ENCODE results near the gene ULK3.

The ULK3 gene

DNA sequence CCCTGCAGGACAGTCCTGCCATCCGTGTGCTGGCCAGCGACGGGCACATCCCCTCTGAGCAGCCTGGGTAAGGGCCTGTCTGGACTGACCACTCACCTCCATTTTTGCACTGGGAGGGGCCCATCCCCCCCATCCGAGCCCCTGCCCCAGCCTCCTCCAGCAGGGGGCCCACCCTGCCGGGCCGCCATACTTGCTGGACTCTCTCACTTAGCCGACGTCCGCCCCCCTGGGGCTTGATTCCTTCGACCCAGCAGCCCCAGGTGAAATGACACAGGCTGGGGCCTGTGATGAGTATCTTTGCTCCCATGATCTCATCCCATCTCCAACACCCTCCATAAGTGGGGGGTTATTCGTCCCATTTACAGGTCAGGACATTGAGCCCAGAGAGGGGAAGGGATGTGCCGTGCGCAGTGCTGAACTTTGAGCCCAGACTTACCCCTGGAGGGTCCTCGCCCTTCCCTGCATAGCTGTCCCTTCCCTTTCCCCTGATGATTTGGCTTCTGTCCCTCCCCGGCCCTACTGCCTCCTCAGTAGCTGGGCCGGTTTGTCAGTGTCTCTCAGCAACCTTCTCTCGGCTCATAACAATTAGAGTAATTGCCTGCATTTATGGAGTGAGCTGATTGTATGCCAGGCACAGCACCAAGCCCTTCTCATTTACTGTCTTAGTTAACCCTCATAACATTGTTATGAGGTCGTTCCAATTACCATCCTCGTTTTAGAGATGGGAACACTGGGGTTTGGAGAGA lies 26.2 kb downstream of the ULK3 start:
- Histone ChIP-seq H3K27ac (no peak overlapping the region), H2AFZ (ENCODE audit: low read depth) (no peak overlapping the region), H3K79me2 (ENCODE audit: insufficient read depth, low read depth) (no peaks in the 10 kb centered on the region), H3K9ac (no peak overlapping the region), H3K4me3 (IDR thresholded peaks at IDR 0.05; ENCODE audit: insufficient read depth, low read depth, low read length) (no peak overlapping the region), H3K27me3 (ENCODE audit: insufficient read depth, low read depth) (peaks cover 47% of the 10 kb centered on the region), H3K4me1 (ENCODE audit: low read depth, poor library complexity, severe bottlenecking) (no peaks in the 10 kb centered on the region), H3K4me2 (no peak overlapping the region), H3K36me3 (ENCODE audit: insufficient read depth) (no peaks in the 10 kb centered on the region), H4K20me1 (ENCODE audit: insufficient read depth) (no peaks in the 10 kb centered on the region)
- TF ChIP-seq, protein P1, sequence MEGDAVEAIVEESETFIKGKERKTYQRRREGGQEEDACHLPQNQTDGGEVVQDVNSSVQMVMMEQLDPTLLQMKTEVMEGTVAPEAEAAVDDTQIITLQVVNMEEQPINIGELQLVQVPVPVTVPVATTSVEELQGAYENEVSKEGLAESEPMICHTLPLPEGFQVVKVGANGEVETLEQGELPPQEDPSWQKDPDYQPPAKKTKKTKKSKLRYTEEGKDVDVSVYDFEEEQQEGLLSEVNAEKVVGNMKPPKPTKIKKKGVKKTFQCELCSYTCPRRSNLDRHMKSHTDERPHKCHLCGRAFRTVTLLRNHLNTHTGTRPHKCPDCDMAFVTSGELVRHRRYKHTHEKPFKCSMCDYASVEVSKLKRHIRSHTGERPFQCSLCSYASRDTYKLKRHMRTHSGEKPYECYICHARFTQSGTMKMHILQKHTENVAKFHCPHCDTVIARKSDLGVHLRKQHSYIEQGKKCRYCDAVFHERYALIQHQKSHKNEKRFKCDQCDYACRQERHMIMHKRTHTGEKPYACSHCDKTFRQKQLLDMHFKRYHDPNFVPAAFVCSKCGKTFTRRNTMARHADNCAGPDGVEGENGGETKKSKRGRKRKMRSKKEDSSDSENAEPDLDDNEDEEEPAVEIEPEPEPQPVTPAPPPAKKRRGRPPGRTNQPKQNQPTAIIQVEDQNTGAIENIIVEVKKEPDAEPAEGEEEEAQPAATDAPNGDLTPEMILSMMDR (conservative IDR thresholded peaks at IDR 0.05; ENCODE audit: low read depth, low read length) = no peak

DNA sequence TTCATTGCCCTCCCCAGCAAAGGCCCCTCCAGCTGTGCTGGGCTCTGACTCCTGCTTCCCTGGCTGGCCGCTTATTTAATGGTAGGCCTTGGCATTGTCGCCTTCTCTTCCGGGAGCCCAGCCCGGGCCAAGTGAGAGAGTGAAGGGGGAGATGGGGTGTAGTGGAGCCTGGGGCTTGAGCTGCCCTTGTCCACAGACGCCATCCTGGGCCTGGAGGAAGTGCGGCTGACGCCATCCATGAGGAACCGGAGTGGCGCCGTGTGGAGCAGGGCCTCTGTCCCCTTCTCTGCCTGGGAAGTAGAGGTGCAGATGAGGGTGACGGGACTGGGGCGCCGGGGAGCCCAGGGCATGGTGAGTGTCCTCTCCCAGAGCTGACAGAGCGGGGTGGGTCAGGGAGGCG lies 27.0 kb downstream of the ULK3 start:
- Histone ChIP-seq H3K27me3 (ENCODE audit: insufficient read depth, low read depth) (peaks cover 49% of the 10 kb centered on the region), H4K20me1 (ENCODE audit: insufficient read depth) (no peaks in the 10 kb centered on the region), H3K4me3 (IDR thresholded peaks at IDR 0.05; ENCODE audit: insufficient read depth, low read depth, low read length) (no peak overlapping the region), H2AFZ (ENCODE audit: low read depth) (no peak overlapping the region), H3K79me2 (ENCODE audit: insufficient read depth, low read depth) (no peaks in the 10 kb centered on the region), H3K36me3 (ENCODE audit: insufficient read depth) (no peaks in the 10 kb centered on the region), H3K9ac (no peak overlapping the region), H3K27ac (no peak overlapping the region), H3K4me1 (ENCODE audit: low read depth, poor library complexity, severe bottlenecking) (no peaks in the 10 kb centered on the region), H3K4me2 (no peak overlapping the region)
- TF ChIP-seq, protein P1 (conservative IDR thresholded peaks at IDR 0.05; ENCODE audit: low read depth, low read length) = no peak

DNA sequence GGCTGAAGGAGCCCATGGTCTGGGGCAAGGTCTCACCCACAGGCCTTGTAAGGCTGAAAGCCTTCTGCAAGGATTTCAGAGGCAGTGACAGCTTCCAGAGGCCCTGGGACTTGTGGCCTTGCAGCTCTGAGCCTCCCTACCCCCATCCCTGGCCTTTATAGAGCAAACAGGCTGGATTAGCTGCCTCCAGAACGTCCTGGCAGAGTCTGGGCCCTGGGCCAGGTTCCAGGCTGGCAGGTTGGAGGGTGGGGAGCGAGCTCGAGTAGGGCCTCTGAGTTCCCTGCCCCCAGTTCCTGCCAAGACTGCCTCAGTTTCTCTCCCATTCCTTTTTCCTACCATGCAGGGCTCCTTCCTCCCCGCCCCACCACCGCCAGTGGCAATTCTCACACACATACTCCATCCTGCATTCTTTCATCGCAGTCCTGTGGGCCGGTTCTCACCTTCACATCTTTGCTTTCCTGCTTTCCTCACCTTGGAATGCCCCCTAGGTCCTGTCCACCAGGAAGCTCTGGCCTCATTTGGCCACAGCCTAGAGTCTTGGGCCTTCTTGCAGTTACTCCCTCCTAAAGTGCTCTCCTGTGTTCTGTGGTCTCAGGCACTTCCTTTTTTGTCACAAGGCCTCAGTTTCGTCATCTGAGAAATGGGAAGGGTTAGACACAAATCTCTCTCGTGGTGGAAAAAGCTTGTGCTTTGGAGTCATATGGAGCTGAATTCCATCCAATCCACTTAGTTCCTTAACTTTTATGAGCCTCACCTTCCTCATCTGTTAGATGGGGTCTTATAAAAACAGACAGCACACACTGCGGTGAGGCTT lies 27.6 kb downstream of the ULK3 start:
- Histone ChIP-seq H4K20me1 (ENCODE audit: insufficient read depth) (no peaks in the 10 kb centered on the region), H2AFZ (ENCODE audit: low read depth) (no peak overlapping the region), H3K27ac (no peak overlapping the region), H3K4me1 (ENCODE audit: low read depth, poor library complexity, severe bottlenecking) (no peaks in the 10 kb centered on the region), H3K4me3 (IDR thresholded peaks at IDR 0.05; ENCODE audit: insufficient read depth, low read depth, low read length) (no peak overlapping the region), H3K9ac (no peak overlapping the region), H3K36me3 (ENCODE audit: insufficient read depth) (no peaks in the 10 kb centered on the region), H3K27me3 (ENCODE audit: insufficient read depth, low read depth) (peaks cover 45% of the 10 kb centered on the region; the same call in 1 of the 2 replicates), H3K79me2 (ENCODE audit: insufficient read depth, low read depth) (no peaks in the 10 kb centered on the region), H3K4me2 (no peak overlapping the region)
- TF ChIP-seq, protein P1 (conservative IDR thresholded peaks at IDR 0.05; ENCODE audit: low read depth, low read length) = no peak

DNA sequence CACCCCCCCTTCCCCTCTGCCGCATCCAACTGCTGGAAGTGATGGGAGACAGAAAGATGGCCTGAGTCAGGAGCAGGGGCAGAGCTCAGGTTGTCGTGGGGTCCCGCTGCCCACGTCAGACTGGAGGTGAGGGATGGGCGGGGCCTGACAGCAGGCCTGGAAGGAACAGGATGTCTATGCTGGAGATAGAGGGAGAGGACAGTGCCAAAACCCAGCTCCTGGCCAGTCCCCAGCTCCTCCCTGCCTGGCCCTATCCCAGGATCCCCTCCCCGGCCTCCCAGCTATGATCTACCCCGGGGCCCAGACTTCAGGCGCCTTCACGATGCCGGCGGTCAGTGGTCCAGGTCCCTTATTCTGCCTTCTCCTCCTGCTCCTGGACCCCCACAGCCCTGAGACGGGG lies 30.4 kb downstream of the ULK3 start, which contains the start of gene LMAN1L:
TSS of gene LMAN1L (plus strand) at position 303 of the 400 bp plus-strand sequence. CDS start at position 323, 20 bp downstream.
- Histone ChIP-seq H3K4me3 (IDR thresholded peaks at IDR 0.05; ENCODE audit: insufficient read depth, low read depth, low read length) (no peak within 1 kb of the TSS), H2AFZ (ENCODE audit: low read depth) (no peak within 1 kb of the TSS), H3K36me3 (ENCODE audit: insufficient read depth) (no peaks in the 10 kb centered on the region), H3K4me2 (no peak within 1 kb of the TSS), H3K79me2 (ENCODE audit: insufficient read depth, low read depth) (no peaks in the 10 kb centered on the region), H3K4me1 (ENCODE audit: low read depth, poor library complexity, severe bottlenecking) (no peaks in the 10 kb centered on the region), H3K9ac (no peak within 1 kb of the TSS), H3K27me3 (ENCODE audit: insufficient read depth, low read depth) (peaks cover 23% of the 10 kb centered on the region; the same call in 1 of the 2 replicates), H3K27ac (no peak within 1 kb of the TSS), H4K20me1 (ENCODE audit: insufficient read depth) (no peaks in the 10 kb centered on the region)
- TF ChIP-seq, protein P1 (conservative IDR thresholded peaks at IDR 0.05; ENCODE audit: low read depth, low read length) = no peak

Measured in KMS-11 (cell line).